Stomach (tissue), 9 donors: ENCODE measurements around the gene BCL6B. TPM values are rescaled to one million over a fixed set of nuclear protein-coding genes. Genes with fewer than 3 reads are reported as not detected.
"Not testable (repeated sequence)": the region's sequence is repeated elsewhere in the genome, so short reads cannot be mapped to it uniquely, and the experiment has no call there.

Source experiments
- DNase-seq, 2 donors: peaks; one replicate each; pipeline versions ENCODE4 v3.0.0 to v3.0.0-alpha.2; 2013 to 2019
- H3K27ac ChIP-seq, 5 donors: fragments of 200-600 bp in 4 of 5; sonication (generic) in 4 of 5; one replicate each; pipeline ENCODE4 v1.5.1; 2013 to 2019; ENCODE audit warnings: mild to moderate bottlenecking in 1 of 5, moderate library complexity in 1 of 5
- H3K27me3 ChIP-seq, 3 donors: fragments of 200-600 bp; sonication (generic); one replicate each; pipeline ENCODE4 v1.5.1; 2017 to 2019; ENCODE audit warnings: mixed run types in 1 of 3
- H3K36me3 ChIP-seq, 4 donors: fragments of 200-600 bp; sonication (generic); 1 replicate in 3 of 4; 2 replicates in 1 of 4; pipeline ENCODE4 v1.5.1; 2016 to 2019
- H3K4me1 ChIP-seq, 4 donors: fragments of 200-600 bp; sonication (generic); one replicate each; pipeline ENCODE4 v1.5.1; 2016 to 2019
- H3K4me3 ChIP-seq, 4 donors: fragments of 200-600 bp; sonication (generic) in 3 of 4; one replicate each; pipeline ENCODE4 v1.5.1; 2016 to 2019; ENCODE audit warnings: mild to moderate bottlenecking in 1 of 4
- H3K9me3 ChIP-seq, 4 donors: fragments of 200-600 bp; sonication (generic); one replicate each; pipeline ENCODE4 v1.5.1; 2016 to 2019
- CTCF ChIP-seq, 7 experiments: fragments of 450-650 bp in 4 of 7; fragments of 200-600 bp in 3 of 7; sonication (generic) in 3 of 7; IDR thresholded peaks; one replicate each; pipeline ENCODE4 v1.5.1; 2016 to 2019; ENCODE audit warnings: antibody characterized with exemption in 7 of 7, control low read depth in 2 of 7, mild to moderate bottlenecking in 1 of 7
- EP300 ChIP-seq: sonication (generic); formaldehyde crosslinking; IDR thresholded peaks from one replicate; pipeline ENCODE4 v1.6.1; 2017; ENCODE audit warnings: antibody characterized with exemption
- POLR2A ChIP-seq, 4 donors: fragments of 450-650 bp; IDR thresholded peaks; one replicate each; pipeline ENCODE4 v1.6.1; 2016; ENCODE audit warnings: antibody characterized with exemption in 4 of 4, control low read depth in 2 of 4, mild to moderate bottlenecking in 1 of 4, moderate library complexity in 1 of 4
- POLR2AphosphoS5 ChIP-seq, 3 donors: sonication (generic); formaldehyde crosslinking; IDR thresholded peaks; one replicate each; pipeline ENCODE4 v1.6.1; 2016; ENCODE audit warnings: antibody characterized with exemption in 3 of 3
- WGBS, 5 donors: extraction: QIAGEN DNeasy Blood & Tissue Kit in 3 of 5; methylation state at CpG; one replicate each; pipeline versions ENCODE4 v1.1.5 to v1.1.7; 2013 to 2018; 5-methylcytosine and 5-hydroxymethylcytosine counted together
- intact Hi-C: fragments of 100-400 bp; cut with DNase I; formaldehyde crosslinking; loops from one replicate; pipeline ENCODE4 v1.15.1; 2023; ENCODE audit warnings: low total_unique reads
- polyA plus RNA-seq, 3 donors: library from polyadenylated mRNA; stranded (reverse); fragments of 200-250 nt; gene quantifications; one replicate each; pipeline ENCODE4 v1.2.3, GENCODE V29; 2013
- total RNA-seq, 5 donors: library from RNA; depleted of rRNA; stranded (reverse); fragments of >200 nt; gene quantifications; one replicate each; pipeline versions ENCODE4 v1.1.0 to v1.2.3, GENCODE V29; 2014 to 2016
- donor health status: healthy with polysubstance abuse.
- donor health status: Bipolar disorder and iron deficiency.
- donor health status: healthy.

The BCL6B gene
- total and polyA plus RNA-seq, 8 donors: 1.3 to 5.5 (median 3.6) TPM; not detected in 2

GRCh38 chr17:6986676-6987075 lies 36.2 kb upstream of the BCL6B start:
- Histone ChIP-seq H3K4me3 (no peak overlapping the region), H3K27ac (no peak overlapping the region), H3K9me3 (peaks cover 0 to 4% (median 0%) of the 10 kb centered on the region in 4 donors), H3K27me3 (no peaks in the 10 kb centered on the region), H3K4me1 (no peaks in the 10 kb centered on the region), H3K36me3 (no peaks in the 10 kb centered on the region)
- DNase-seq: no peak
- intact Hi-C loops: no loop called here
- TF ChIP-seq POLR2A (IDR thresholded peaks at IDR 0.05) (no peak), POLR2AphosphoS5 (IDR thresholded peaks at IDR 0.05) (no peak), EP300 (no peak), CTCF (IDR thresholded peaks at IDR 0.05) (no peak)
- 58 to 77% (median 69%) methylated on average over 3 of the region's 3 CpGs for WGBS, 5 donors

GRCh38 chr17:6989779-6990178 lies 33.1 kb upstream of the BCL6B start:
- Histone ChIP-seq H3K9me3 (peaks cover 0 to 4% (median 0%) of the 10 kb centered on the region in 4 donors), H3K27ac (no peak overlapping the region), H3K4me1 (no peaks in the 10 kb centered on the region), H3K4me3 (no peak overlapping the region), H3K27me3 (no peaks in the 10 kb centered on the region), H3K36me3 (no peaks in the 10 kb centered on the region)
- no peak for TF ChIP-seq POLR2A (IDR thresholded peaks at IDR 0.05)
- TF ChIP-seq EP300: no peak
- TF ChIP-seq POLR2AphosphoS5 (IDR thresholded peaks at IDR 0.05): no peak
- TF ChIP-seq CTCF (IDR thresholded peaks at IDR 0.05): no peak
- intact Hi-C loops: no loop called here
- WGBS, 5 donors: 87 to 100% (median 92%) methylated on average over 2 of the region's 2 CpGs
- DNase-seq: no peak

GRCh38 chr17:6993613-6994056 lies 29.2 kb upstream of the BCL6B start:
- 63 to 81% (median 76%) methylated on average over 5 of the region's 5 CpGs for WGBS, 5 donors
- H3K4me3 ChIP-seq, H3K27me3 ChIP-seq, H3K9me3 ChIP-seq, H3K27ac ChIP-seq, intact Hi-C loops, DNase-seq: not testable (repeated sequence)
- H3K36me3 ChIP-seq: peaks cover 0 to 24% (median 17%) of the 10 kb centered on the region in 4 donors
- peaks cover 12 to 20% (median 15%) of the 10 kb centered on the region in 4 donors for H3K4me1 ChIP-seq

GRCh38 chr17:6994118-6994598 lies 28.7 kb upstream of the BCL6B start:
- Histone ChIP-seq H3K4me3 (no peak overlapping the region), H3K36me3 (peaks cover 4 to 29% (median 23%) of the 10 kb centered on the region in 4 donors), H3K4me1 (peaks cover 12 to 20% (median 15%) of the 10 kb centered on the region in 4 donors), H3K27ac (no peak overlapping the region), H3K9me3 (peaks cover 0 to 4% (median 0%) of the 10 kb centered on the region in 4 donors), H3K27me3 (peaks cover 0 to 9% (median 0%) of the 10 kb centered on the region in 3 donors)
- no peak for DNase-seq
- 80 to 88% (median 85%) methylated on average over 10 of the region's 10 CpGs for WGBS, 5 donors
- intact Hi-C loops: no loop called here
- TF ChIP-seq POLR2A (IDR thresholded peaks at IDR 0.05) (no peak), CTCF (IDR thresholded peaks at IDR 0.05) (no peak), EP300 (no peak), POLR2AphosphoS5 (IDR thresholded peaks at IDR 0.05) (no peak)

- DNase-seq: no peak
Measured at GRCh38 chr17:6994666-6995256, 28.1 kb upstream of the BCL6B start.

More at GRCh38 chr17:6994666-6995256, 28.1 kb upstream of the BCL6B start:
- Histone ChIP-seq H3K4me1 (peaks cover 12 to 20% (median 15%) of the 10 kb centered on the region in 4 donors), H3K27ac (no peak overlapping the region), H3K9me3 (no peaks in the 10 kb centered on the region), H3K36me3 (peaks cover 10 to 35% (median 29%) of the 10 kb centered on the region in 4 donors), H3K4me3 (no peak overlapping the region), H3K27me3 (peaks cover 0 to 9% (median 0%) of the 10 kb centered on the region in 3 donors)
- intact Hi-C loops: no loop called here
- TF ChIP-seq CTCF (IDR thresholded peaks at IDR 0.05) (no peak), EP300 (no peak), POLR2AphosphoS5 (IDR thresholded peaks at IDR 0.05) (no peak), POLR2A (IDR thresholded peaks at IDR 0.05) (no peak)
- WGBS, 5 donors: 81 to 89% (median 87%) methylated on average over 9 of the region's 9 CpGs
